Mesenchymal stem cell (in vitro differentiated cells and primary cell): ENCODE measurements around the gene SERPINI1.

Experiments
- DNase-seq: peaks from one replicate; pipeline ENCODE4 v3.0.0-alpha.2; 2013
- H2AFZ ChIP-seq: one replicate; pipeline ENCODE4 v1.6.1; 2013; ENCODE audit warnings: low read depth, mild to moderate bottlenecking, control low read depth, inconsistent platforms, low read length, moderate library complexity
- H2AK5ac ChIP-seq: 2 replicates; pipeline ENCODE4 v1.6.1; 2013; ENCODE audit warnings: low read length, moderate library complexity, mild to moderate bottlenecking, inconsistent platforms; ENCODE audit not compliant: severe bottlenecking
- H2BK120ac ChIP-seq: one replicate; pipeline ENCODE4 v1.6.1; 2013; ENCODE audit warnings: low read depth, mild to moderate bottlenecking, inconsistent platforms, low read length, moderate library complexity
- H2BK12ac ChIP-seq, 2 experiments: one replicate each; pipeline ENCODE4 v1.6.1; 2013; ENCODE audit warnings: inconsistent platforms in 2 of 2, low read length in 2 of 2, mild to moderate bottlenecking in 2 of 2, moderate library complexity in 2 of 2, control low read depth in 1 of 2
- H2BK15ac ChIP-seq: one replicate; pipeline ENCODE4 v1.6.1; 2013; ENCODE audit warnings: mild to moderate bottlenecking, low read depth, inconsistent platforms; ENCODE audit not compliant: poor library complexity, severe bottlenecking
- H2BK5ac ChIP-seq: 2 replicates; pipeline ENCODE4 v1.6.1; 2013; ENCODE audit warnings: low read depth, mild to moderate bottlenecking, low read length, control low read depth, inconsistent platforms; ENCODE audit not compliant: poor library complexity, severe bottlenecking
- H3K14ac ChIP-seq, 2 experiments: one replicate each; pipeline ENCODE4 v1.6.1; 2013; ENCODE audit warnings: inconsistent platforms in 2 of 2, low read length in 2 of 2, control low read depth in 1 of 2, mild to moderate bottlenecking in 1 of 2, moderate library complexity in 1 of 2
- H3K18ac ChIP-seq, 2 experiments: one replicate each; pipeline ENCODE4 v1.6.1; 2013; ENCODE audit warnings: inconsistent platforms in 2 of 2, low read length in 2 of 2, control low read depth in 1 of 2, low read depth in 1 of 2, mild to moderate bottlenecking in 1 of 2
- H3K23ac ChIP-seq, 2 experiments: one replicate each; pipeline ENCODE4 v1.6.1; 2013; ENCODE audit warnings: inconsistent platforms in 2 of 2, low read length in 2 of 2, mild to moderate bottlenecking in 2 of 2, moderate library complexity in 2 of 2, control low read depth in 1 of 2
- H3K27ac ChIP-seq: 2 replicates; pipeline ENCODE4 v1.5.1; 2013; ENCODE audit warnings: mild to moderate bottlenecking, moderate library complexity, low read length, control low read depth, inconsistent platforms; ENCODE audit not compliant: poor library complexity, severe bottlenecking
- H3K27me3 ChIP-seq, 2 experiments: 2 replicates each; pipeline versions ENCODE4 v1.6.1 to v1.7.0; 2013; ENCODE audit warnings: low read length in 2 of 2, mild to moderate bottlenecking in 2 of 2, moderate library complexity in 2 of 2, control low read depth in 1 of 2, inconsistent platforms in 1 of 2; ENCODE audit not compliant: control insufficient read depth in 1 of 2, insufficient read depth in 1 of 2
- H3K36me3 ChIP-seq, 2 experiments: 2 replicates each; pipeline versions ENCODE4 v1.6.1 to v1.7.0; 2013; ENCODE audit warnings: low read length in 2 of 2, control low read depth in 1 of 2, inconsistent platforms in 1 of 2, low read depth in 1 of 2, mild to moderate bottlenecking in 1 of 2; ENCODE audit not compliant: insufficient read depth in 2 of 2, control insufficient read depth in 1 of 2
- H3K4ac ChIP-seq, 2 experiments: one replicate each; pipeline ENCODE4 v1.6.1; 2013; ENCODE audit warnings: inconsistent platforms in 2 of 2, low read length in 2 of 2, mild to moderate bottlenecking in 2 of 2, moderate library complexity in 2 of 2, control low read depth in 1 of 2, low read depth in 1 of 2
- H3K4me1 ChIP-seq: 2 replicates; pipeline ENCODE4 v1.6.1; 2013; ENCODE audit warnings: low read depth, low read length, control low read depth; ENCODE audit not compliant: control insufficient read depth, insufficient read depth
- H3K4me2 ChIP-seq: 2 replicates; pipeline ENCODE4 v1.6.1; 2013; ENCODE audit warnings: low read length, mild to moderate bottlenecking, inconsistent platforms; ENCODE audit not compliant: poor library complexity, severe bottlenecking
- H3K4me3 ChIP-seq, 2 experiments: 2 replicates each; pipeline versions ENCODE4 v1.5.1 to v1.7.0; 2013; ENCODE audit warnings: low read length in 2 of 2, mild to moderate bottlenecking in 2 of 2, control low read depth in 1 of 2, low read depth in 1 of 2; ENCODE audit not compliant: insufficient read depth in 1 of 2
- H3K79me1 ChIP-seq: replicated peaks from 2 replicates; pipeline ENCODE4 v1.6.1; 2013; ENCODE audit warnings: mild to moderate bottlenecking, control low read depth, low read length, inconsistent platforms; ENCODE audit not compliant: poor library complexity, severe bottlenecking
- H3K9ac ChIP-seq: 2 replicates; pipeline ENCODE4 v1.7.0; 2013; ENCODE audit warnings: mild to moderate bottlenecking, low read length, moderate library complexity
- H3K9me3 ChIP-seq: 2 replicates; pipeline ENCODE4 v1.7.0; 2013; ENCODE audit warnings: mild to moderate bottlenecking, low read length; ENCODE audit not compliant: control insufficient read depth
- H4K8ac ChIP-seq: one replicate; pipeline ENCODE4 v1.6.1; 2013; ENCODE audit warnings: inconsistent platforms, mild to moderate bottlenecking, low read length, moderate library complexity
- H4K91ac ChIP-seq: one replicate; pipeline ENCODE4 v1.6.1; 2013; ENCODE audit warnings: mild to moderate bottlenecking, low read length, inconsistent platforms
- WGBS: methylation state at CpG from one replicate; pipeline ENCODE4 v1.1.7; 2013; ENCODE audit warnings: mixed read lengths; 5-methylcytosine and 5-hydroxymethylcytosine counted together

The SERPINI1 gene

GRCh38 chr3:167814441-167814951 lies 79.0 kb downstream of the SERPINI1 start:
- H3K18ac ChIP-seq: no peak overlapping the region
- no peaks in the 10 kb centered on the region for H3K9me3 ChIP-seq
- H4K91ac ChIP-seq: no peak overlapping the region
- no peak overlapping the region for H3K4ac ChIP-seq
- no peak overlapping the region for H2BK12ac ChIP-seq
- H3K23ac ChIP-seq: no peak overlapping the region
- no peak overlapping the region for H2BK15ac ChIP-seq
- WGBS: 89% methylated on average over 4 of the region's 4 CpGs
- H4K8ac ChIP-seq: no peak overlapping the region
- H3K36me3 ChIP-seq: no peaks in the 10 kb centered on the region
- H3K14ac ChIP-seq: no peak overlapping the region
- no peaks in the 10 kb centered on the region for H3K4me1 ChIP-seq
- DNase-seq: no peak
- no peak overlapping the region for H2AFZ ChIP-seq
- no peaks in the 10 kb centered on the region for H3K79me1 ChIP-seq
- H3K27me3 ChIP-seq: no peaks in the 10 kb centered on the region
- H3K27ac ChIP-seq: no peak overlapping the region
- H2BK5ac ChIP-seq: no peak overlapping the region
- H2AK5ac ChIP-seq: no peak overlapping the region
- H3K4me3 ChIP-seq: no peak overlapping the region
- no peak overlapping the region for H3K4me2 ChIP-seq
- H2BK120ac ChIP-seq: no peak overlapping the region
- peak overlapping the region; percentile 26 for H3K9ac ChIP-seq

DNA sequence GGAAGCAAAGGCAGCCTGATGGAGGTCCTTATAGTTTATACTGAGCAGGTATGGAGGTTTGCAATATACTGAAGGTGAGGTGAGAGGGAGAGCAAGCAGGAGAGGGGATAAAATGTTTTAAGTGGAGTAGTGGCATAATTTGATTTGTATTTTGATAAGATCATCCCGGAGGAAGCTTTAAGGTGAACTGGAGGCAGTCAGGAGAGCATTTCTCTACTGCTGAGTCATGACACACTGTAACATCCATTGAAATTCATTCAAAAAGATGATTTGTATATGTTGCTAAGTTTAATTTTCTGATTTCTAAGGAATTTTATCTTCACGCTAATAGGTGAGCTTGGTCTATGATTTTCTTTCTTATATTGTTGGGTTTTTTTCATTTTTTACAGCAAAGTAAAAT lies 81.4 kb downstream of the SERPINI1 start:
- H2BK5ac ChIP-seq: no peak overlapping the region
- H2BK12ac ChIP-seq: no peak overlapping the region
- no peak overlapping the region for H3K27ac ChIP-seq
- H2AFZ ChIP-seq: no peak overlapping the region
- H2AK5ac ChIP-seq: no peak overlapping the region
- H4K91ac ChIP-seq: no peak overlapping the region
- no peaks in the 10 kb centered on the region for H3K9me3 ChIP-seq
- no peak overlapping the region for H3K23ac ChIP-seq
- no peak overlapping the region for H3K4ac ChIP-seq
- H2BK120ac ChIP-seq: no peak overlapping the region
- no peak overlapping the region for H3K4me3 ChIP-seq
- no peak overlapping the region for H3K9ac ChIP-seq
- DNase-seq: no peak
- no peak overlapping the region for H3K18ac ChIP-seq
- H3K4me1 ChIP-seq: no peaks in the 10 kb centered on the region
- H3K36me3 ChIP-seq: no peaks in the 10 kb centered on the region
- WGBS: no CpG with 5 or more reads among the region's 2 CpGs
- no peak overlapping the region for H2BK15ac ChIP-seq
- no peak overlapping the region for H3K4me2 ChIP-seq
- no peaks in the 10 kb centered on the region for H3K27me3 ChIP-seq
- H3K14ac ChIP-seq: no peak overlapping the region
- H4K8ac ChIP-seq: no peak overlapping the region
- no peaks in the 10 kb centered on the region for H3K79me1 ChIP-seq

DNA sequence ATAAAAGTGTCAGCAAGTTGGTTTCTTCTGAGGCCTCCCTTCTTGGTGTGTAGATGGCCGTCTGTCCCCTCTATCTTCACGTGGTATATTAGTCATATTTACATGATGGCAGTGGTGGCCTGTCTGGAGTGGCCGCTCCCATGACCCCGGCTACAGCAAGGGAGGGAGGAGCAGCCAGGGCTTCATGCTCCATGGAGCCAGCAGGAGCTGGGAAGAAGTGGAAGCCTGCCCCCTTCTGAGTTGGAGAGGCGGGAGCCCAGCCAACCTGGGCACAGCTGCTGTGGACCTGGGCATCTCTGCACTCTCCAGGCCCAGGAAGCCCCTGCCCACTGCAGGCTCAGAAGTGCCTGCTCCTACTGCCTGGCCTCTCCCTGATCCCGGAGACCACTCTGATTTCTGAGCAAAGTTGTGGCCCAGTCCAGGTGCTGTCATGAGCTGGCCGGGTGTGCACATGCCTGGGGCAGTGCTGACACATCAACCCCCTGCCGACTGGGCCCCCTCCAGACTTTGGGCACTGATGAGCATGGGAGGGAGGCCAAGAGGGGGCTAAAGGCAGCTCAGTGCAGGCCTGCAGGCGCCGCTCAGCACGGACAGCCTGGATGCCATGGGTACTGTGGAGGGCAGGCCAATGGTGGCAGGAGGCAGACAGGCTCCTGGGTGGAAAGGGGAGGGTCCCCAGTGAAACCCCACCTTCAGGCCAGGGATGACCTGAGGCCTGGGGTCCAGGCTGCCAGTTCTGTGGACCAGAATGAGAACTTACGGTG lies 84.8 kb downstream of the SERPINI1 start:
- H3K14ac ChIP-seq: peak overlapping the region in 1 of 2 experiments; percentile 36
- no peak overlapping the region for H2AK5ac ChIP-seq
- H3K27me3 ChIP-seq: no peaks in the 10 kb centered on the region
- no peak overlapping the region for H2AFZ ChIP-seq
- no peak overlapping the region for H3K9ac ChIP-seq
- peak overlapping the region; percentile 53 for H4K91ac ChIP-seq
- no peak overlapping the region for H4K8ac ChIP-seq
- no peak overlapping the region for H2BK120ac ChIP-seq
- H3K4me2 ChIP-seq: no peak overlapping the region
- no peak overlapping the region for H3K23ac ChIP-seq
- no peak overlapping the region for H3K27ac ChIP-seq
- no peaks in the 10 kb centered on the region for H3K9me3 ChIP-seq
- no peak overlapping the region for H2BK12ac ChIP-seq
- WGBS: 87% methylated on average over 12 of the region's 12 CpGs
- no peak overlapping the region for H2BK5ac ChIP-seq
- no peaks in the 10 kb centered on the region for H3K36me3 ChIP-seq
- no peak overlapping the region for H2BK15ac ChIP-seq
- H3K18ac ChIP-seq: no peak overlapping the region
- H3K4me3 ChIP-seq: no peak overlapping the region
- no peak for DNase-seq
- no peak overlapping the region for H3K4ac ChIP-seq
- H3K79me1 ChIP-seq: no peaks in the 10 kb centered on the region
- no peaks in the 10 kb centered on the region for H3K4me1 ChIP-seq

DNA sequence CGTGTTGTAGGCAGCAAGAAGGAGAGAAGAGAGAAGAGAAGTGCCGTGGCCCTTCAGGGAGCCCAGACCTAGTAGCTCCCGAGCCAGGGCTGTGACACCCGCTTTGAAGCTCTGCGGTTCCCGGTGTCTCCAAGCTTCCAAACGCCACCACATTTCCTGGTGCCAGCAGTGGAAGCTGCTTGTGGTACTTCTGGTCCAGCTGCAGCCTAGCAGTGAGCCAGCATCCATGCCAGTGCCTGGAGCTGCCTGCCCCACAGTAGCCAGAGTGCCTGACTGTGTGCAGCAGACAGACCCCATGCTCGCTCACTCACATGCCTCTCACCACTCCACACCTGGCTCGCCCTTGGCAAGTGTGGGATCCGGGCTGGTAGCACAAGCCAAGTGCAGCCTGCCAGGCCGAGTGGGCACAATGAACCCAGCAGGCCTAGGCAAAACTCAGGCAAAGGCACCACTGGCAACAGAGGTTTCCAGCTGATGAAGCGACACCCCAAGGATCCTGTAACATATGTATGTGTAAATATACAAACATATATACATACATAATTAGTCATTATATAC lies 85.8 kb downstream of the SERPINI1 start:
- Histone ChIP-seq H3K23ac (no peak overlapping the region), H4K91ac (no peak overlapping the region), H3K4me1 (no peaks in the 10 kb centered on the region), H2AFZ (peak overlapping the region; percentile 27), H4K8ac (no peak overlapping the region), H2BK5ac (no peak overlapping the region), H2AK5ac (no peak overlapping the region), H3K18ac (no peak overlapping the region), H3K9ac (no peak overlapping the region), H2BK120ac (no peak overlapping the region), H3K36me3 (no peaks in the 10 kb centered on the region), H2BK12ac (no peak overlapping the region), H3K9me3 (no peaks in the 10 kb centered on the region), H3K79me1 (no peaks in the 10 kb centered on the region), H3K27me3 (no peaks in the 10 kb centered on the region), H3K4me2 (no peak overlapping the region), H2BK15ac (no peak overlapping the region), H3K4me3 (peak overlapping the region in 1 of 2 experiments; percentile 34), H3K4ac (no peak overlapping the region), H3K27ac (no peak overlapping the region), H3K14ac (peak overlapping the region in 1 of 2 experiments; percentile 88)
- 89% methylated on average over 10 of the region's 12 CpGs for WGBS
- DNase-seq: no peak
